Mammary epithelial cell (primary cell): ENCODE data around the gene KIR3DL1.
"Not testable (repeated sequence)": the region's sequence is repeated elsewhere in the genome, so short reads cannot be mapped to it uniquely, and the experiment has no call there.

Experiments
- EZH2 ChIP-seq: IDR thresholded peaks from 2 replicates; pipeline ENCODE4 v1.6.1; 2012; ENCODE audit warnings: low read length, inconsistent platforms, borderline replicate concordance
- TF ChIP-seq, protein P1 (sequence below), 2 donors: IDR thresholded peaks in 1 of 2; conservative IDR thresholded peaks in 1 of 2; 2 replicates each; pipeline ENCODE4 v1.5.1; 2011 to 2012; ENCODE audit warnings: inconsistent platforms in 2 of 2, low read length in 2 of 2, mild to moderate bottlenecking in 2 of 2, control low read depth in 1 of 2, low read depth in 1 of 2; ENCODE audit not compliant: insufficient read depth in 1 of 2; ENCODE audit errors: extremely low read depth in 1 of 2

DNA sequence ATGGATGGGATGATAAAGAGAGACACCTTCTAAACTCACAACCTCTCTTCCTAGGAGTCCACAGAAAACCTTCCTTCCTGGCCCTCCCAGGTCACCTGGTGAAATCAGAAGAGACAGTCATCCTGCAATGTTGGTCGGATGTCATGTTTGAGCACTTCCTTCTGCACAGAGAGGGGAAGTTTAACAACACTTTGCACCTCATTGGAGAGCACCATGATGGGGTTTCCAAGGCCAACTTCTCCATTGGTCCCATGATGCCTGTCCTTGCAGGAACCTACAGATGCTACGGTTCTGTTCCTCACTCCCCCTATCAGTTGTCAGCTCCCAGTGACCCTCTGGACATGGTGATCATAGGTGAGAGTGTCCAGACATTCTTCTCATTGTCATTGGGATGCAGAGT is 21.3 kb downstream of the KIR3DL1 start:
- TF ChIP-seq, protein P1, sequence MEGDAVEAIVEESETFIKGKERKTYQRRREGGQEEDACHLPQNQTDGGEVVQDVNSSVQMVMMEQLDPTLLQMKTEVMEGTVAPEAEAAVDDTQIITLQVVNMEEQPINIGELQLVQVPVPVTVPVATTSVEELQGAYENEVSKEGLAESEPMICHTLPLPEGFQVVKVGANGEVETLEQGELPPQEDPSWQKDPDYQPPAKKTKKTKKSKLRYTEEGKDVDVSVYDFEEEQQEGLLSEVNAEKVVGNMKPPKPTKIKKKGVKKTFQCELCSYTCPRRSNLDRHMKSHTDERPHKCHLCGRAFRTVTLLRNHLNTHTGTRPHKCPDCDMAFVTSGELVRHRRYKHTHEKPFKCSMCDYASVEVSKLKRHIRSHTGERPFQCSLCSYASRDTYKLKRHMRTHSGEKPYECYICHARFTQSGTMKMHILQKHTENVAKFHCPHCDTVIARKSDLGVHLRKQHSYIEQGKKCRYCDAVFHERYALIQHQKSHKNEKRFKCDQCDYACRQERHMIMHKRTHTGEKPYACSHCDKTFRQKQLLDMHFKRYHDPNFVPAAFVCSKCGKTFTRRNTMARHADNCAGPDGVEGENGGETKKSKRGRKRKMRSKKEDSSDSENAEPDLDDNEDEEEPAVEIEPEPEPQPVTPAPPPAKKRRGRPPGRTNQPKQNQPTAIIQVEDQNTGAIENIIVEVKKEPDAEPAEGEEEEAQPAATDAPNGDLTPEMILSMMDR (conservative IDR thresholded peaks at IDR 0.05 in 1 of 2, IDR thresholded peaks at IDR 0.05 in 1 of 2; ENCODE audit: extremely low read depth in 1 of 2, insufficient read depth in 1 of 2, low read depth in 1 of 2, low read length in 2 of 2) = not testable (repeated sequence)
- TF ChIP-seq EZH2 = not testable (repeated sequence)
